B cell (primary cell): ENCODE data around the gene KNSTRN. TPM values are rescaled to one million over a fixed set of nuclear protein-coding genes. Genes with fewer than 3 reads are reported as not detected.

Source experiments
- ATAC-seq: fragments of 200-7000 bp; cut with Tn5 transposase; one replicate; pipeline ENCODE4 v1.10.0; 2021; ENCODE audit warnings: low read depth, mild to moderate bottlenecking, moderate number of reproducible peaks, moderate library complexity
- CTCF ChIA-PET: fragments of 350-600 bp; sonication (Branson Sonifier 250); formaldehyde crosslinking; loops from one replicate; lab custom pipeline; 2021; ENCODE audit warnings: antibody characterized with exemption, inconsistent platforms; lab: Charles Lee
- POLR2A ChIA-PET: fragments of 350-600 bp; sonication (Branson Sonifier 250); formaldehyde crosslinking; loops from one replicate; lab custom pipeline; 2021; ENCODE audit warnings: antibody characterized with exemption; lab: Charles Lee
- DNase-seq: peaks from one replicate; pipeline ENCODE4 v3.0.0; 2013
- H2AFZ ChIP-seq: 2 replicates; pipeline ENCODE4 v1.6.1; 2012; ENCODE audit warnings: mild to moderate bottlenecking, low read depth, low read length; ENCODE audit not compliant: insufficient read depth, poor library complexity, severe bottlenecking
- H3K27ac ChIP-seq, 2 donors: 1 replicate in 1 of 2; 2 replicates in 1 of 2; pipeline ENCODE4 v1.5.1; 2012 to 2013; ENCODE audit warnings: low read length in 2 of 2, mild to moderate bottlenecking in 2 of 2, moderate library complexity in 1 of 2
- H3K27me3 ChIP-seq, 4 experiments: fragments of 200-600 bp in 1 of 4; sonication (generic) in 1 of 4; replicated peaks in 1 of 4; 1 replicate in 2 of 4; 2 replicates in 2 of 4; pipeline versions ENCODE4 v1.6.1 to v1.7.0; 2013 to 2016; ENCODE audit warnings: low read length in 3 of 4, mild to moderate bottlenecking in 2 of 4, mixed read lengths in 1 of 4, moderate library complexity in 1 of 4; ENCODE audit not compliant: insufficient read depth in 4 of 4, control insufficient read depth in 3 of 4; ENCODE audit errors: control extremely low read depth in 1 of 4
- H3K36me3 ChIP-seq, 2 experiments: replicated peaks in 1 of 2; 1 replicate in 1 of 2; 2 replicates in 1 of 2; pipeline versions ENCODE4 v1.6.1 to v1.7.1; 2013; ENCODE audit warnings: low read length in 1 of 2; ENCODE audit not compliant: insufficient read depth in 2 of 2, control insufficient read depth in 1 of 2; ENCODE audit errors: control extremely low read depth in 1 of 2, extremely low read depth in 1 of 2
- H3K4me1 ChIP-seq, 2 donors: fragments of 200-600 bp in 1 of 2; sonication (generic) in 1 of 2; 1 replicate in 1 of 2; 2 replicates in 1 of 2; pipeline versions ENCODE4 v1.5.1 to v1.6.1; 2013 to 2017; ENCODE audit warnings: low read length in 2 of 2; ENCODE audit not compliant: control insufficient read depth in 2 of 2, insufficient read depth in 2 of 2
- H3K4me2 ChIP-seq: replicated peaks from 2 replicates; pipeline ENCODE3; 2012; ENCODE audit warnings: mild to moderate bottlenecking, low read depth, low read length; ENCODE audit not compliant: poor library complexity, severe bottlenecking
- H3K4me3 ChIP-seq, 5 experiments: fragments of 200-600 bp in 1 of 5; sonication (generic) in 1 of 5; 1 replicate in 3 of 5; 2 replicates in 2 of 5; pipeline versions ENCODE4 v1.5.1 to v1.7.0; 2011 to 2016; ENCODE audit warnings: low read length in 4 of 5, mild to moderate bottlenecking in 4 of 5, low read depth in 2 of 5, control low read depth in 1 of 5, moderate library complexity in 1 of 5; ENCODE audit not compliant: insufficient read depth in 1 of 5; ENCODE audit errors: control extremely low read depth in 1 of 5, extremely low read depth in 1 of 5
- H3K79me2 ChIP-seq: fragments of 200-600 bp; sonication (generic); one replicate; pipeline ENCODE4 v1.6.0; 2016; ENCODE audit warnings: low read length; ENCODE audit not compliant: control insufficient read depth, insufficient read depth
- H3K9ac ChIP-seq: fragments of 200-600 bp; sonication (generic); 2 replicates; pipeline ENCODE4 v1.6.1; 2017; ENCODE audit warnings: mild to moderate bottlenecking, low read length, moderate library complexity
- H3K9me3 ChIP-seq, 3 donors: one replicate each; pipeline versions ENCODE4 v1.6.1 to v1.7.1; 2013; ENCODE audit warnings: low read length in 2 of 3; ENCODE audit not compliant: control insufficient read depth in 2 of 3, insufficient read depth in 1 of 3; ENCODE audit errors: control extremely low read depth in 1 of 3
- H4K20me1 ChIP-seq: 2 replicates; pipeline ENCODE4 v1.6.0; 2012; ENCODE audit warnings: mild to moderate bottlenecking, low read length; ENCODE audit not compliant: insufficient read depth, control insufficient read depth, poor library complexity, severe bottlenecking
- H3K27ac Mint-ChIP-seq: one replicate; pipeline ENCODE4 v1.8.0; 2021; ENCODE audit warnings: mixed read lengths
- H3K27me3 Mint-ChIP-seq: one replicate; pipeline ENCODE4 v1.8.0; 2021; ENCODE audit warnings: mixed read lengths
- H3K4me1 Mint-ChIP-seq: one replicate; pipeline ENCODE4 v1.8.0; 2021; ENCODE audit warnings: mixed read lengths
- H3K4me3 Mint-ChIP-seq: one replicate; pipeline ENCODE4 v1.8.0; 2021; ENCODE audit warnings: mixed read lengths
- H3K9me3 Mint-ChIP-seq: one replicate; pipeline ENCODE4 v1.8.0; 2022; ENCODE audit warnings: mixed read lengths; ENCODE audit not compliant: insufficient read depth
- CTCF ChIP-seq: fragments of 200-600 bp; IDR thresholded peaks from one replicate; pipeline ENCODE4 v1.8.0; 2022; ENCODE audit warnings: antibody characterized with exemption, mild to moderate bottlenecking
- EZH2 ChIP-seq: IDR thresholded peaks from 2 replicates; pipeline ENCODE4 v1.6.1; 2012; ENCODE audit warnings: borderline replicate concordance, low read depth, mild to moderate bottlenecking, moderate library complexity, low read length; ENCODE audit not compliant: insufficient read depth, poor library complexity, severe bottlenecking
- WGBS: methylation state at CpG from one replicate; pipeline ENCODE4 v1.1.5; 2013; ENCODE audit warnings: missing lambda C conversion rate; ENCODE audit not compliant: insufficient coverage; 5-methylcytosine and 5-hydroxymethylcytosine counted together
- intact Hi-C: fragments of 100-400 bp; cut with micrococcal nuclease; formaldehyde crosslinking; loops from one replicate; pipeline ENCODE4 v1.10.0; 2022
- polyA plus RNA-seq: library from polyadenylated mRNA; depleted of rRNA; stranded (reverse); fragments of >200 nt; gene quantifications from 2 replicates; pipeline ENCODE4 v1.2.3, GENCODE V29; 2012
- total RNA-seq, 2 donors: library from RNA; stranded (reverse); fragments of 120-200 nt in 1 of 2; gene quantifications; 1 replicate in 1 of 2; 2 replicates in 1 of 2; pipeline versions ENCODE4 v1.2.3 to v1.2.4, GENCODE V29; 2013 to 2022

Gene KNSTRN
- total and polyA plus RNA-seq, 2 donors (not counting 1 experiment from before 2014, with no cell fraction given) = 4.0 to 14.0 TPM

- Histone ChIP-seq H3K4me2 (peak overlapping the region; percentile 59), H3K9me3 (no peaks in the 10 kb centered on the region), H2AFZ (peak overlapping the region; percentile 22), H3K36me3 (peaks cover 3 to 9% of the 10 kb centered on the region in 2 experiments), H3K27me3 (no peaks in the 10 kb centered on the region), H3K9ac (peak overlapping the region; percentile 33), H3K27ac (peak overlapping the region in 1 of 2 donors; percentile 53), H3K79me2 (peaks cover 2% of the 10 kb centered on the region), H4K20me1 (no peaks in the 10 kb centered on the region), H3K4me3 (peak overlapping the region in 2 of 5 experiments; percentile 19 to 30), H3K4me1 (peaks cover 17 to 21% of the 10 kb centered on the region in 2 donors)
- no peak for ATAC-seq
- DNase-seq = no peak
- POLR2A ChIA-PET = interaction anchor here (0.6 to 1.1 kb wide), 4 partner anchors 10 to 581 kb away, joined by 3 to 6 read pairs (median 4); partner anchors contain the start of gene KNSTRN
- TF ChIP-seq EZH2 (no peak), CTCF (no peak)
- 81% methylated on average over 3 of the region's 8 CpGs for WGBS
- H3K27me3 Mint-ChIP-seq = no peaks in the 10 kb centered on the region
- intact Hi-C loops = no loop called here
- peaks cover 20% of the 10 kb centered on the region for H3K4me1 Mint-ChIP-seq
- peak overlapping the region; percentile 71 for H3K4me3 Mint-ChIP-seq
- no peaks in the 10 kb centered on the region for H3K9me3 Mint-ChIP-seq
- peak overlapping the region; percentile 74 for H3K27ac Mint-ChIP-seq
- CTCF ChIA-PET = interaction anchor here (0.6 to 3.2 kb wide), 10 partner anchors 10 to 479 kb away, joined by 3 to 17 read pairs (median 4); no protein-coding TSS in a partner anchor
Measured at GRCh38 chr15:40397688-40398412, 15.3 kb downstream of the KNSTRN start.

- Histone ChIP-seq H2AFZ (peak overlapping the region; percentile 22), H3K4me1 (peaks cover 17 to 21% of the 10 kb centered on the region in 2 donors), H3K9me3 (no peaks in the 10 kb centered on the region), H3K27ac (peak overlapping the region; percentile 2 to 27), H4K20me1 (no peaks in the 10 kb centered on the region), H3K4me3 (peak overlapping the region in 2 of 5 experiments; percentile 19 to 30), H3K9ac (peak overlapping the region; percentile 33), H3K36me3 (peaks cover 2 to 3% of the 10 kb centered on the region in 2 experiments), H3K79me2 (peaks cover 2% of the 10 kb centered on the region), H3K4me2 (peak overlapping the region; percentile 59), H3K27me3 (no peaks in the 10 kb centered on the region)
- 3% methylated on average over 4 of the region's 4 CpGs for WGBS
- POLR2A ChIA-PET = interaction anchor here (1.0 to 1.1 kb wide), 2 partner anchors 9 to 16 kb away, joined by 3 to 4 read pairs; partner anchors contain the start of gene KNSTRN
- H3K9me3 Mint-ChIP-seq = no peaks in the 10 kb centered on the region
- peaks cover 20% of the 10 kb centered on the region for H3K4me1 Mint-ChIP-seq
- peak overlapping the region; percentile 74 for H3K27ac Mint-ChIP-seq
- CTCF ChIA-PET = interaction anchor here (0.9 to 3.2 kb wide), 8 partner anchors 9 to 119 kb away, joined by 3 to 17 read pairs (median 6); no protein-coding TSS in a partner anchor
- intact Hi-C loops = no loop called here
- ATAC-seq (peak; percentile 84), DNase-seq (peak; percentile 57)
- no peaks in the 10 kb centered on the region for H3K27me3 Mint-ChIP-seq
- peak overlapping the region; percentile 71 for H3K4me3 Mint-ChIP-seq
- no peak for TF ChIP-seq EZH2
- TF ChIP-seq CTCF = no peak
Measured at GRCh38 chr15:40398413-40398873, 15.9 kb downstream of the KNSTRN start.
